Neural progenitor cell (in vitro differentiated cells): Measurements from ENCODE around the gene CAPN8.

Experiments used
- EZH2 ChIP-seq: fragments of 200-600 bp; sonication (generic); IDR thresholded peaks from 2 replicates; pipeline ENCODE4 v1.6.1; 2017; ENCODE audit warnings: antibody characterized with exemption, mild to moderate bottlenecking, moderate library complexity
- EZH2phosphoT487 ChIP-seq: fragments of 200-600 bp; sonication (generic); IDR thresholded peaks from 2 replicates; pipeline ENCODE4 v1.6.1; 2017; ENCODE audit warnings: antibody characterized with exemption
- TF ChIP-seq, protein P1 (sequence below): fragments of 200-600 bp; sonication (generic); IDR thresholded peaks from 2 replicates; pipeline ENCODE4 v1.5.1; 2017; ENCODE audit warnings: antibody characterized with exemption, mild to moderate bottlenecking

DNA sequence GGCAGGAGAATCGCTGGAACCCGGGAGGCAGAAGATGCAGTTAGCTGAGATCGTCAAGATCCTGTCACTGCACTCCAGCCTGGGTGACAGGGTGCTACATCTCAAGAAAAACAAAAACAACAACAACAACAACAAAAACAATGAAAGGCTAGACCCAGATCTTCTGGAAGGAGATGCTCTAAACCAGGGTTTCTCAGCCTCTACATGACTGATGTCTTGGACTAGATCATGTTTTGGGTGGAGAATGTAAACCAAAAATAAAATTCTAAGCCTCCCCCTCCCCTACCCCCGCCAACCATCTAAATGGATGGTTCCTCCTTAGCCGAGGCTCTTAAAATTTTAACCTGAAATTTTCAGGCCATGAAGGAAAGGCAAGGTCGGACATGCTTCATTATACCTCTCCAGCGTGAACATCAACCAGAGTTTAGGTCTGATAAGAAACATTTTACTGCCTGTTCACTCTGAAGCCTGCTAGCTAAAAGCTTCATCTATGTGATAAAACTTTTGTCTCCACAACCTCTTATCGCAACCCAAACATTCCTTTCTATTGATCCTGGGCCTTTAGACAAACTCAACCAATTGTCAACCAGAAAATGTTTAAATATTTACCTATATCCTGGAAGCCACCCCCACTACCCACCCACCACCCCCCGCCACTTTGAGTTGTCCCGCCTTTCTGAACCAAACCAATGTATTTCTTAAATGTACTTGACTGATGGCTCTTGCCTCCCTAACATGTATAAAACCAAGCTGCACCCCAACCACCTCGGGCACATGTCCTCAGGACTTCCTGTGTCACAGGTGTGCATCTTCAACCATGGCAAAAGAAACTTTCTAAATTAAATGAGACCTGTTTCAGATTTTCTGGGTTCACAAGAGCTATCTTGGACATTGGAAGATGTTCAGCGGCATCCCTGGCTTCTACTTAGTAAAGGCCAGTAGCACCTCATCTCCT, 45.0 kb upstream of the CAPN8 start:
- TF ChIP-seq, protein P1, sequence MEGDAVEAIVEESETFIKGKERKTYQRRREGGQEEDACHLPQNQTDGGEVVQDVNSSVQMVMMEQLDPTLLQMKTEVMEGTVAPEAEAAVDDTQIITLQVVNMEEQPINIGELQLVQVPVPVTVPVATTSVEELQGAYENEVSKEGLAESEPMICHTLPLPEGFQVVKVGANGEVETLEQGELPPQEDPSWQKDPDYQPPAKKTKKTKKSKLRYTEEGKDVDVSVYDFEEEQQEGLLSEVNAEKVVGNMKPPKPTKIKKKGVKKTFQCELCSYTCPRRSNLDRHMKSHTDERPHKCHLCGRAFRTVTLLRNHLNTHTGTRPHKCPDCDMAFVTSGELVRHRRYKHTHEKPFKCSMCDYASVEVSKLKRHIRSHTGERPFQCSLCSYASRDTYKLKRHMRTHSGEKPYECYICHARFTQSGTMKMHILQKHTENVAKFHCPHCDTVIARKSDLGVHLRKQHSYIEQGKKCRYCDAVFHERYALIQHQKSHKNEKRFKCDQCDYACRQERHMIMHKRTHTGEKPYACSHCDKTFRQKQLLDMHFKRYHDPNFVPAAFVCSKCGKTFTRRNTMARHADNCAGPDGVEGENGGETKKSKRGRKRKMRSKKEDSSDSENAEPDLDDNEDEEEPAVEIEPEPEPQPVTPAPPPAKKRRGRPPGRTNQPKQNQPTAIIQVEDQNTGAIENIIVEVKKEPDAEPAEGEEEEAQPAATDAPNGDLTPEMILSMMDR, result no peak
- TF ChIP-seq EZH2phosphoT487 (no peak), EZH2 (no peak)
